Activated CD8-positive, alpha-beta memory T cell treated with anti-CD3 and anti-CD28 coated beads, Interleukin-2, amount 50 U/mL, for 1 hour (primary cell): Measurements from ENCODE around the gene SLC25A6.
"Not testable (repeated sequence)": the region's sequence is repeated elsewhere in the genome, so short reads cannot be mapped to it uniquely, and the experiment has no call there.

ENCODE experiments used
- DNase-seq: peaks from one replicate; pipeline ENCODE4 v3.0.0-alpha.2; 2020; ENCODE audit errors: extremely low read depth

Gene SLC25A6

DNA sequence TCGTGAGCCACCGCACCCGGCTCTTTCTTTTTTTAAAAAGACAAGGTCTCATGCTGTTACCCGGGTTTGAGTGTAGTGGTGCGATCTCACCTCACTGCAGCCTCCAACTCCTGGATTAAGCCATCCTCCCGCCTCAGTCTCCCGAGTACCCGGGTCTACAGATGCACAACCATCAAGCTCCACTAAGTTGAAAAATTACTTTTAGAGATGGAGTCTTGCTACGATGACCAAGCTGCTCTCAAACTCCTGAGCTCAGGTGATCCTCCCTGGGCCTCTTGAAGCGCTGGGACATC is 2.0 kb downstream of the SLC25A6 start:
- no peak for DNase-seq

DNA sequence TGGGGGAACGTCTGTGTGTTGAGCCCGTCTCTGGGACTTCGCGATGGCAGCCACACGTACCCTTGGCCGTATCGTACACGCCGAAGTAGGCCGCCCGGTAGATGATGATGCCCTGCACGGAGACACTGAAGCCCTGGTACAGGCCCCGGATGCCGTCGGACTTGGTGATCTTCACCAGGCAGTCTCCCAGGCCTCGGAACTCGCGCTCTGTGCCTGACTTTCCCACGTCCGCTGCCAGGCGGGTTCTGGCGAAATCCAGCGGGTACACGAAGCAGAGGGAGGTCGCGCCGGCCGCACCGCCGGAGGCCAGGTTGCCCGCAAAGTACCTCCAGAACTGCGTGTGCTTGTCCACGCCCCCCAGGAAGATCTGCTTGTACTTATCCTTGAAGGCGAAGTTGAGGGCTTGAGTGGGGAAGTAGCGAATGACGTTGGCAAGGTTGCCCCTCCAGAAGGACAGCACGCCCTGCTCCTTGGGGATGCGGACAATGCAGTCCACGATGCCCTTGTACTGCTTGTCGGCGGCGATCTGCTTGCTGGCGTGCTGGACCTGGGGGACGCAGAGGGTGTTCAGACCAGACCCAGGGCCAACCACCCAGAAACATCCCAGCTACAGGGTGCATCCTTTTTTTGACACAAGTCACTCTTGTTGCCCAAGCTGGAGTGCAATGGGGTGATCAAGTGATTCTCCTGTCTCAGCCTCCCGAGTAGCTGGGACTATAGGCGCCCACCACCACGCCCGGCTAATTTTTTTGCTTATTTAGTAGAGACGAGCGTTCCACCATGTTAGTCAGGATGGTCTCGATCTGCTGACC is 2.5 kb downstream of the SLC25A6 start:
- no peak for DNase-seq

GRCh38 chrX:1388651-1389050 is 3.3 kb downstream of the SLC25A6 start:
- DNase-seq, result no peak

- no peak for DNase-seq
Observed at GRCh38 chrX:1387141-1387776, 4.7 kb downstream of the SLC25A6 start.

- no peak for DNase-seq
Observed at GRCh38 chrX:1386338-1387127, 5.4 kb downstream of the SLC25A6 start.

GRCh38 chrX:1385253-1386223 is 6.4 kb downstream of the SLC25A6 start:
- DNase-seq, result no peak

DNA sequence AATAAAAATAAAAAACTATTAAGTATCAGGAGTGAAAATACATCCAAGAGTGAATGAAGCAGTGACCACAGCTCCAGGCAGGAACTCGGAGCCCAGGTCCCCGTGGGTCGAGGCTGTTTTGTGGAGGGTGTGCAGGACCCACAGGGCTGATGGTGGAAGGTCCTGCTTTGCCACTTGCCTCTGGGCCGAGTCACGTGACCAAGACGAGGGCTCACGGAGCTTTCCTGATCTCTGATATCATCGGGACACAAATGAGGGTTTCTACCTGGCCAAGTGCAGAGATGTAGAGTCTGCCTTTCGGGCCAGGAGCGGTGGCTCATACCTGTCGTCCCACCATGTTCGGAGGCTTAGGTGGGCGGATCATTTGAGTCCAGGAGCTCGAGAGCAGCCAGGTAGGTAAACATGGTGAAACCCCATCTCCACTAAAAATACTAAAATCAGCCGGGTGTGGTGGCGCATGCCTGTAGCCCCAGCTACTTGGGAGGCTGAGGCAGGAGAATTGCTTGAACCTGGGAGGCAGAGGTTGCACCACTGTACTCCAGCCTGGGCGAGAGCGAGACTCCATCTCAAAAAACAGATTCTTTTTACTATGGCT is 7.2 kb downstream of the SLC25A6 start:
- DNase-seq, result no peak

- DNase-seq, result no peak
Observed at GRCh38 chrX:1380672-1381233, 11.2 kb downstream of the SLC25A6 start.

- DNase-seq, result no peak
Observed at GRCh38 chrX:1378306-1378759, 13.6 kb downstream of the SLC25A6 start.

DNA sequence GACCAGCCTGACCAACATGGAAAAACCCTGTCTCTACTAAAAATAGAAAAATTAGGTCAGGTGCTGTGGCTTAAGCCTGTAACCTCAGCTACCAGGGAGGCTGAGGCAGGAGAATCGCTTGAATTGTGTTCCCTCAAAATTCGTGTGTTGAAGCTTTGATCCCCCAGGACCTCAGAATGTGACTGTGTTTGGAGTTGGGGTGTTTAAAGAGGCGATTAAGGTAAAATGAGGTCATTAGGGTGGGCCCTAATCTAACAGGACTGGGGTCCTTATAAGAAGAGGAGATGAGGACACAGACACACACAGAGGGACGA is 23.6 kb downstream of the SLC25A6 start:
- no peak for DNase-seq

DNA sequence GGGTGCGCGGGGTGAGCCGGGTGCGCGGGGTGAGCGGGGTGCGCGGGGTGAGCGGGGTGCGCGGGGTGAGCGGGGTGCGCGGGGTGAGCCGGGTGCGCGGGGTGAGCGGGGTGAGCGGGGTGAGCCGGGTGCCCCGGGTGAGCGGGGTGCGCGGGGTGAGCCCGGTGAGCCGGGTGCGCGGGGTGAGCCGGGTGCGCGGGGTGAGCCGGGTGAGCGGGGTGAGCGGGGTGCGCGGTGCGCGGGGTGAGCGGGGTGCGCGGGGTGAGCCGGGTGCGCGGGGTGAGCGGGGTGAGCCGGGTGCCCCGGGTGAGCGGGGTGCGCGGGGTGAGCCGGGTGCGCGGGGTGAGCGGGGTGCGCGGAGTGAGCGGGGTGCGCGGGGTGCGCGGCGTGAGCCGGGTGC is 25.6 kb downstream of the SLC25A6 start:
- DNase-seq, result not testable (repeated sequence)

- DNase-seq, result no peak
Observed at GRCh38 chrX:1361910-1362309, 30.0 kb downstream of the SLC25A6 start.

DNA sequence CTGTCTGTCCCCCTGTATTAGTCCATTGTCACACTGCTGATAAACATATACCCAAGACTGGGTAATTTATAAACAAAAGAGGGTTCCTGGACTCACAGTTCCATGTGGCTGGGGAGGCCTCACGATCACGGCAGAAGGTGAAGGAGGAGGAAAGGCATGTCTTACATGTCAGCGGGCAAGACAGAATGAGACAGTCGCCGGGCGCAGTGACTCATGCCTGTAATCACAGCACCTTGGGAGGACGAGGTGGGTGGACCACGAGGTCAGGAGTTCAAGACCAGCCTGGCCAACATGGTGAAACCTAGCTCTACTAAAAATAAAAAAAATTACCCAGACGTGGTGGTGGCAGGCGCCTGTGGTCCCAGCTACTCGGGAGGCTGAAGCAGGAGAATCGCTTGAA is 30.6 kb downstream of the SLC25A6 start:
- no peak for DNase-seq

DNA sequence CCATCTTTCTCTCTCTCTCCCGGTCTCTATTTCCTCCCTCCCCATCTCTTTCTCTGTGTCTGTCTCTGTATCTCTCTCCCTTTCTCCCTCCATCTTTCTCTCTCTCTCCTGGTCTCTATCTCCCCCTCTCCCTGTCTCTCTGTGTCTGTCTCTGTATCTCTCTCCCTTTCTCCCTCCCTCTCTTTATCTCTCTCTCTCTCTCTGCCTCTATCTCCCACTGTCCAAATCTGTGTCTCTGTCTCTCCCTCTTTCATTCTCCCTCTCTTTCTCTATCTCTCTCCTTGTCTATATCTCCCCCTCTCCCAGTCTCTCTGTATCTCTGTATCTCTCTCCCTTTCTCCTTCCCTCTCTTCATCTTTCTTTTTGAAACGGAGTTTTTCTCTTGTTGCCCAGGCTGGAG is 31.7 kb downstream of the SLC25A6 start:
- no peak for DNase-seq

DNA sequence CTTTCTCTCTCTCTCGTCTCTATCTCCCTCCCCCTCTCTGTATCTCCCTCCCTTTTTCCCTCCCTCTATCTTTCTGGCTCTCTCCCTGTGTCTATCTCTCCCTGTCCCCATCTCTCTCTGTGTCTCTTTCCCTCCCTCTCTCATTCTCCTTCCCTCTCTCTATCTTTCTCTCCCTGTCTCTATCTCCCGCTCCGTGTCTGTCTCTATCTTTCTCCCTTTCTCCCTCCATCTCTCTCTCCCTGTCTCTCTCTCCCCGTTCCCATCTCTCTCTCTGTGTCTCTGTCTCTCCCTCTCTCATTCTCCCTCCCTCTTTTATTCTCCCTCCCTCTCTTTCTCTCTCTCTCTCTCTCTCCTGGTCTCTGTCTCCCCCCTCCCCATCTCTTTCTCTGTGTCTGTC is 32.4 kb downstream of the SLC25A6 start:
- DNase-seq, result no peak

- DNase-seq, result no peak
Observed at GRCh38 chrX:1358793-1359476, 33.0 kb downstream of the SLC25A6 start.

DNA sequence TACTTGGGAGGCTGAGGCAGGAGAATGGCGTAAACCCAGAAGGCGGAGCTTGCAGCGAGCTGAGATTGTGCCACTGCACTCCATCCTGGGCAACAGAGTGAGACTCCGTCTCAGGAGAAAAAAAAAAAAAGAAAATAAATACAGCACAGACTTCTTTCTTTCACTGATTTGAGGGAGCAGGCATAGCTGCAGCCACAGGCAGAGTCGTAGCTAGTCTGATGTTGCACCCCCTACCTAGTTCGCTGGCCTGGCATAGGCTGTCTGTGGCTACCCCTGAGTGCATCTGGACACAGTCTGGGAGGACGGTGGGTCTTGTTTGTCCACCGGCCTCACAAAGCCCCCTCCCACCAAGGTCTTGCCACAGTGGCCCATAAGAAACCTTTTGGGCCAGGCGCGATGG is 33.9 kb downstream of the SLC25A6 start:
- DNase-seq, result no peak

- DNase-seq, result no peak
Observed at GRCh38 chrX:1355131-1356046, 36.5 kb downstream of the SLC25A6 start.
